ENCODE measurements around the gene SPDYE18.
"Not testable (repeated sequence)": the region's sequence is repeated elsewhere in the genome, so short reads cannot be mapped to it uniquely, and the experiment has no call there.

- not testable (repeated sequence) for TF ChIP-seq CBX5 (IDR thresholded peaks at IDR 0.05; ENCODE audit: low read depth); NR2C2 (IDR thresholded peaks at IDR 0.05; ENCODE audit: borderline replicate concordance, control insufficient read depth, insufficient read length, low read depth); ZBTB11 (CRISPR knock-in tag; IDR thresholded peaks at IDR 0.05); POLR2AphosphoS2 (IDR thresholded peaks at IDR 0.05; ENCODE audit: low read depth, low read length); ATF2 (IDR thresholded peaks at IDR 0.05; ENCODE audit: low read length); CTCF (IDR thresholded peaks at IDR 0.05 in 2 of 3, conservative IDR thresholded peaks at IDR 0.05 in 1 of 3; ENCODE audit: control insufficient read depth in 2 of 3, extremely low read depth in 1 of 3, insufficient read depth in 1 of 3, low read depth in 3 of 3, low read length in 3 of 3); BCL3 (IDR thresholded peaks at IDR 0.05; ENCODE audit: borderline replicate concordance, insufficient read depth, low read depth, low read length, poor library complexity, severe bottlenecking); SMAD1 (IDR thresholded peaks at IDR 0.05; ENCODE audit: low read depth, partially characterized antibody); REST (IDR thresholded peaks at IDR 0.05; ENCODE audit: low read depth, low read length); CREB1 (IDR thresholded peaks at IDR 0.05; ENCODE audit: low read depth); SP1 (IDR thresholded peaks at IDR 0.05; ENCODE audit: low read depth, low read length); KAT2A (conservative IDR thresholded peaks at IDR 0.05; ENCODE audit: control insufficient read depth, low read depth, low read length); TAF1 (IDR thresholded peaks at IDR 0.05; ENCODE audit: borderline replicate concordance, low read depth, low read length); ZZZ3 (IDR thresholded peaks at IDR 0.05; ENCODE audit: control insufficient read depth, insufficient read length, low read depth)
Measured at GRCh38 chr7:77008000-77008399, 54.4 kb downstream of the SPDYE18 start.

Data from GM12878 (cell line).